ENCODE results near the gene ABLIM2. TPM values are rescaled to one million over a fixed set of nuclear protein-coding genes. Genes with fewer than 3 reads are reported as not detected.

Gene ABLIM2
- polyA plus RNA-seq, 4 donors, result 1.1 to 12.7 (median 4.4) TPM

DNA sequence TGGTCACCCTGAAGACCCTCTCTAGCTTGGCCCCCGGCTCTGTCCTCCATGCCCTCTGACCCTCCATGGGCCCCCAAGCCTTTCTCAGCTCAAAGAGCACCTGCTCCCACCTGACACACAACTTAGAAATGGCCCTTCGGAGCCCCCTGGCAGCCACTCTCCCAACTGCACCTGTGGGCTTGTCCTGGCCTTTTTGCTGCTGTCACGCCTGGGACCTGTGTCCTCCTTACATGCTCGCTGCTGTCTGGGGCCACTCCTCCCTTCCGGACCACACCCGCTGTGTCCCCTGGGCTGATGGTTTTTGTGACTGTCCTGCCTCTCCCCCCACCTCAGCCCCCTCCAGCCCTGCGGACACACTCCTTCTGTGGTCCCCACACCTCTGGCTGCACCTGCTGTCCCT lies 112.7 kb downstream of the ABLIM2 start:
- 86 to 94% (median 86%) methylated on average over 7 of the region's 7 CpGs for WGBS, 3 donors

DNA sequence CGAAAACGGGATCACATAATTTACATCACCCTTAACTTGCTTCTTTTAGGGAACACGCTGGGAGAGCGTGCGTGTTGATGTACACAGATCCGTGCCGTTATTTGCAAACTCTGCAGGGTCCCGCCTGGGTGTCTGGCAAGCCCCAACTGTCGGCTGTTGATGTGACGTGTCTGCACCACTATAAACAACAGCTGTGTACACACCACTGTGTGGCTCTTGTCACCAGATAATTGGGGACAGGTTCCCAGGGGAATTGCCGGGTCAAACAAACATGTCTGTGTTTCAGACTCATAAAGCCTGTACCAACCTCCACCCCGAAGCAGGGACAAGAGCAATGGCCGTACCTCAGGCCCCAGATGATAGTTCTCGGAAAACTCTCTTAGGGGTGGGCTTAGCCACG lies 113.9 kb downstream of the ABLIM2 start:
- 15 to 30% (median 24%) methylated on average over 15 of the region's 15 CpGs for WGBS, 3 donors
- Histone ChIP-seq H3K36me3 (ENCODE audit: control insufficient read depth in 3 of 3, insufficient read depth in 2 of 3, low read depth in 1 of 3, low read length in 3 of 3) (no peaks in the 10 kb centered on the region), H3K27me3 (ENCODE audit: control insufficient read depth in 3 of 3, insufficient read depth in 3 of 3, low read length in 3 of 3) (peaks cover 0 to 5% (median 0%) of the 10 kb centered on the region in 3 donors), H3K4me3 (ENCODE audit: low read depth in 1 of 3, low read length in 3 of 3) (no peak overlapping the region), H3K27ac (ENCODE audit: low read depth in 1 of 3, low read length in 2 of 3) (no peak overlapping the region), H3K4me1 (ENCODE audit: control insufficient read depth in 3 of 3, insufficient read depth in 2 of 3, low read depth in 1 of 3, low read length in 2 of 3) (no peaks in the 10 kb centered on the region), H3K9me3 (ENCODE audit: control insufficient read depth in 2 of 2, insufficient read depth in 1 of 2, low read depth in 1 of 2, low read length in 1 of 2) (no peaks in the 10 kb centered on the region)
- FAIRE-seq, result no peak
- peak; percentile 10 to 30 for DNase-seq

More for the DNA sequence above, 112.7 kb downstream of the ABLIM2 start:
- Histone ChIP-seq H3K27ac (ENCODE audit: low read depth in 1 of 3, low read length in 2 of 3) (no peak overlapping the region), H3K4me3 (ENCODE audit: low read depth in 1 of 3, low read length in 3 of 3) (no peak overlapping the region), H3K27me3 (ENCODE audit: control insufficient read depth in 3 of 3, insufficient read depth in 3 of 3, low read length in 3 of 3) (peaks cover 0 to 5% (median 0%) of the 10 kb centered on the region in 3 donors), H3K4me1 (ENCODE audit: control insufficient read depth in 3 of 3, insufficient read depth in 2 of 3, low read depth in 1 of 3, low read length in 2 of 3) (peaks cover 0 to 1% (median 0%) of the 10 kb centered on the region in 3 donors), H3K36me3 (ENCODE audit: control insufficient read depth in 3 of 3, insufficient read depth in 2 of 3, low read depth in 1 of 3, low read length in 3 of 3) (no peaks in the 10 kb centered on the region), H3K9me3 (ENCODE audit: control insufficient read depth in 2 of 2, insufficient read depth in 1 of 2, low read depth in 1 of 2, low read length in 1 of 2) (no peaks in the 10 kb centered on the region)
- no peak for DNase-seq
- FAIRE-seq, result no peak

DNA sequence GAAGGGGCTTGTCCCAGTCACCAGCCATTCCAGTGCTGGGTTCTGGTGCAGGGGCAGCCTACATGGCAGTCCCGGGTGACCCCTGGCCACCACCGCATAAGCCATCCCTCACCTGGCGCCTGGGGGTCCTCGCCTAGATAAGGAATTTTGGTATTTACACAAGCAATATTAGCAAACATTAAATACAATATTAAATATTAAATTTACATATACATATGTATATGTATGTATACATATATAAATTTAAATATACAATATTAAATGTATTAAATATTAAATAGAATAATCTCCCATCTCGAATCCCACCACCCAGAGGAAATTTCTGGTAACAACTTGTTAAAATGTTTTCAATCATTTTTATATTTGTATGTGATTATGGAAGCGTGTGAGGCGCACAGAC lies 114.4 kb downstream of the ABLIM2 start:
- FAIRE-seq, result no peak

DNA sequence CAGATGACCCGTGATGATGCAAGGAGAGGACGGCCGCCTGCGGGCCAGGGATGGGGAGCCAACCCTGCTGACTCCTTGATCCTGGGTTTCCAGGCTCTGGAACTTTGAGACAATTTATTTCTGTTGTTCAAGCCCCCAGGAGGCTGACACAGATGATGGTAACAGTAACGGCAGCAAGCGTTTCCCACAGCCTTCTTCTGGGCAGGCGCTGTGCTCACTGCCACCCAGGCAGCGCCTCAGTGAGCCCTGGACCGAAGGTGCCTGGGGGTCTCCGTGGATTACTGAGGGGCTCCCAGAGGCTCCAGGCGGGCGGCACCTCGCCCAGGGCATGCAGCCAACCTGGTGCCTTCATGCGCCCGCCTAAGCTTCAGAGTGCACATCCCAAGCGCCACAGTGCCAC lies 115.0 kb downstream of the ABLIM2 start:
- FAIRE-seq, result no peak

More for the DNA sequence above, 114.4 kb downstream of the ABLIM2 start:
- 78 to 83% (median 78%) methylated on average over 7 of the region's 7 CpGs for WGBS, 3 donors
- Histone ChIP-seq H3K9me3 (ENCODE audit: control insufficient read depth in 2 of 2, insufficient read depth in 1 of 2, low read depth in 1 of 2, low read length in 1 of 2) (no peaks in the 10 kb centered on the region), H3K36me3 (ENCODE audit: control insufficient read depth in 3 of 3, insufficient read depth in 2 of 3, low read depth in 1 of 3, low read length in 3 of 3) (no peaks in the 10 kb centered on the region), H3K27ac (ENCODE audit: low read depth in 1 of 3, low read length in 2 of 3) (no peak overlapping the region), H3K4me3 (ENCODE audit: low read depth in 1 of 3, low read length in 3 of 3) (no peak overlapping the region), H3K4me1 (ENCODE audit: control insufficient read depth in 3 of 3, insufficient read depth in 2 of 3, low read depth in 1 of 3, low read length in 2 of 3) (no peaks in the 10 kb centered on the region), H3K27me3 (ENCODE audit: control insufficient read depth in 3 of 3, insufficient read depth in 3 of 3, low read length in 3 of 3) (peaks cover 0 to 5% (median 0%) of the 10 kb centered on the region in 3 donors)
- DNase-seq, result no peak

DNA sequence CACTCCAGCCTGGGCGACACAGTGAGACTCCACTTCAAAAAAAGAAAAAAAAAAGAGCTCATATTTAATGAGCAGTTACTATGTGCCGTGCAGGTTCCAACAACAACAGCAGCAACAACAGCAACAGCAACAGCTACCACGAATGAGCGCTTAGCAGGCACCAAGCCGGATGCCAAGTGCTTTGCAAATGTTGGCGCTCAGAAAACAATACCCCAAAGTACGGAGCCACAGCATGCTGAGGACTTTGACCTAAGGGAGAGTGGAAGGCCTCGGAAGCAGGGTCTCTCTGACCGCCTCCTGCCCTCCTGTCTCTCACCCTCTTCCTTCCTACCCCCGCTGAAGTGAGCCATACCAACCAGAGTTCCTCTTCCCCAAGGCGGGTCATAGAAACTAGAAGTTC lies 116.7 kb downstream of the ABLIM2 start:
- WGBS, 3 donors, result 73 to 88% (median 83%) methylated on average over 11 of the region's 11 CpGs
- no peaks in the 10 kb centered on the region for H3K4me1 ChIP-seq (ENCODE audit: control insufficient read depth in 3 of 3, insufficient read depth in 2 of 3, low read depth in 1 of 3, low read length in 2 of 3)
- no peak for DNase-seq
- no peaks in the 10 kb centered on the region for H3K36me3 ChIP-seq (ENCODE audit: control insufficient read depth in 3 of 3, insufficient read depth in 2 of 3, low read depth in 1 of 3, low read length in 3 of 3)
- no peak overlapping the region for H3K4me3 ChIP-seq (ENCODE audit: low read depth in 1 of 3, low read length in 3 of 3)
- peaks cover 0 to 7% (median 0%) of the 10 kb centered on the region in 3 donors for H3K27me3 ChIP-seq (ENCODE audit: control insufficient read depth in 3 of 3, insufficient read depth in 3 of 3, low read length in 3 of 3)
- no peak overlapping the region for H3K27ac ChIP-seq (ENCODE audit: low read depth in 1 of 3, low read length in 2 of 3)
- no peak for FAIRE-seq
- H3K9me3 ChIP-seq (ENCODE audit: control insufficient read depth in 2 of 2, insufficient read depth in 1 of 2, low read depth in 1 of 2, low read length in 1 of 2), result no peaks in the 10 kb centered on the region

More for the DNA sequence above, 115.0 kb downstream of the ABLIM2 start:
- H3K4me1 ChIP-seq (ENCODE audit: control insufficient read depth in 3 of 3, insufficient read depth in 2 of 3, low read depth in 1 of 3, low read length in 2 of 3), result no peaks in the 10 kb centered on the region
- no peaks in the 10 kb centered on the region for H3K9me3 ChIP-seq (ENCODE audit: control insufficient read depth in 2 of 2, insufficient read depth in 1 of 2, low read depth in 1 of 2, low read length in 1 of 2)
- no peak for DNase-seq
- H3K27ac ChIP-seq (ENCODE audit: low read depth in 1 of 3, low read length in 2 of 3), result no peak overlapping the region
- H3K27me3 ChIP-seq (ENCODE audit: control insufficient read depth in 3 of 3, insufficient read depth in 3 of 3, low read length in 3 of 3), result peaks cover 0 to 5% (median 0%) of the 10 kb centered on the region in 3 donors
- no peaks in the 10 kb centered on the region for H3K36me3 ChIP-seq (ENCODE audit: control insufficient read depth in 3 of 3, insufficient read depth in 2 of 3, low read depth in 1 of 3, low read length in 3 of 3)
- H3K4me3 ChIP-seq (ENCODE audit: low read depth in 1 of 3, low read length in 3 of 3), result no peak overlapping the region
- WGBS, 3 donors, result 86 to 94% (median 91%) methylated on average over 16 of the region's 16 CpGs

DNA sequence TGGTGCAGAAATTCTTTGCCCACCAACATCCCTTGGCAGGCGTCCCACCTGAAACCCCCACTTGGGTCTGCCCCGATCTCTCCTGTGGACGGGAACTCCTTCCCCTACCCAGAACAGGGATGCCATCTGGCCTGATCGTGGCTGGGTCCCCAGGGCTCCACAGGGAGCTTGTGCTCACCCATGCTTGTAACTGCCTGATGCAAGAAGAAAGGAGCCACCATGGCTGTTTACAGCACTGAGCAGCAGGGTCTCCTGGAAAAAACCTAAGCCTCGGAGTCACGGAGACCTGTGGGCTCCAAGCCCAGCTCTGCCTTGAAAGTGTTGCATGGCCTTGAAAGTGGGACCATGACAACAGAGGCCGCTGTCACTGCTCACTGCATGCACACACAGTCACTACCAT lies 117.4 kb downstream of the ABLIM2 start:
- no peaks in the 10 kb centered on the region for H3K4me1 ChIP-seq (ENCODE audit: control insufficient read depth in 3 of 3, insufficient read depth in 2 of 3, low read depth in 1 of 3, low read length in 2 of 3)
- FAIRE-seq (no peak), DNase-seq (no peak)
- no peaks in the 10 kb centered on the region for H3K36me3 ChIP-seq (ENCODE audit: control insufficient read depth in 3 of 3, insufficient read depth in 2 of 3, low read depth in 1 of 3, low read length in 3 of 3)
- no peaks in the 10 kb centered on the region for H3K9me3 ChIP-seq (ENCODE audit: control insufficient read depth in 2 of 2, insufficient read depth in 1 of 2, low read depth in 1 of 2, low read length in 1 of 2)
- no peak overlapping the region for H3K27ac ChIP-seq (ENCODE audit: low read depth in 1 of 3, low read length in 2 of 3)
- H3K27me3 ChIP-seq (ENCODE audit: control insufficient read depth in 3 of 3, insufficient read depth in 3 of 3, low read length in 3 of 3), result peaks cover 0 to 7% (median 0%) of the 10 kb centered on the region in 3 donors
- WGBS, 3 donors, result 89 to 94% (median 93%) methylated on average over 7 of the region's 7 CpGs
- H3K4me3 ChIP-seq (ENCODE audit: low read depth in 1 of 3, low read length in 3 of 3), result no peak overlapping the region

DNA sequence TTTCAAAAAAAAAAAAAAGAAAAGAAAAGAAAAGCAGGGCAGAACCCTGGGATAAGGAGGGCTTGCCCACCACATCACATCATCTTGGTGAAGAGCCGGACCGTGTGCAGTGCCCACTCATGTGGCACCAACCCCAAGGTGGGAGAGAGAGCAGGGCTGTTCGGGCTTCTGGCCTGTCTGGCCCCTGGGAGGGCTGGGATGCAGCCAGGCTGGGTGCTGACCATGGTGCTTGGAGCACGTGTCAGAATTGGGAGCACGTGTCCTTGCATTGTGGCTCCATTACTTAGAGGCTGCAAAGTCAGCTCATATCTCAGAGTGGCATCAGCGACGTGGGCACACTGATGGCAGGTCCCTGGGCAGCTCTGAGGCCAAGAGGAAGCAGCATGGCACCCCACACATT lies 118.0 kb downstream of the ABLIM2 start:
- Histone ChIP-seq H3K27me3 (ENCODE audit: control insufficient read depth in 3 of 3, insufficient read depth in 3 of 3, low read length in 3 of 3) (peaks cover 0 to 2% (median 0%) of the 10 kb centered on the region in 3 donors), H3K36me3 (ENCODE audit: control insufficient read depth in 3 of 3, insufficient read depth in 2 of 3, low read depth in 1 of 3, low read length in 3 of 3) (no peaks in the 10 kb centered on the region), H3K4me1 (ENCODE audit: control insufficient read depth in 3 of 3, insufficient read depth in 2 of 3, low read depth in 1 of 3, low read length in 2 of 3) (no peaks in the 10 kb centered on the region), H3K9me3 (ENCODE audit: control insufficient read depth in 2 of 2, insufficient read depth in 1 of 2, low read depth in 1 of 2, low read length in 1 of 2) (no peaks in the 10 kb centered on the region), H3K4me3 (ENCODE audit: low read depth in 1 of 3, low read length in 3 of 3) (no peak overlapping the region), H3K27ac (ENCODE audit: low read depth in 1 of 3, low read length in 2 of 3) (no peak overlapping the region)
- FAIRE-seq (no peak), DNase-seq (no peak)
- WGBS, 3 donors, result 77 to 86% (median 79%) methylated on average over 7 of the region's 7 CpGs

DNA sequence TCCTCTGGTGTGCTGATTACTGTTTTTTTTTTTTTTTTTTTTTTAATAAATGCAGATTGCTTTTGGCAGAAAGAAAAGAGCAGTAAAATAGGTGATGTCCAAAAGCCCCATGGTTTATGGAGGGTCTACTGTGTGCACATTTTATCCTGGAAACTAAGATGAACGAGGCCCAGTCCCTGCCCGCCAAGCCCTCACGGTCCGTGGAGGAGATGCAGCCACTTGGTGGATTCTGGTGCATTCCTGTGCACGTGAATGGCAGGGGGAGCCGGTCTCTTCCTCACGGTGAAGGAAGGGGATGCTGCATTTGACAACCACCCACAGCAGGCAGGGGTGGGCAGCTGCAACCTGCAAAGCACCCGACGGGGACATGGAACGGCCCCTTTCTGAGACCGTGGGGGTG lies 118.8 kb downstream of the ABLIM2 start:
- DNase-seq (no peak), FAIRE-seq (no peak)
- Histone ChIP-seq H3K4me3 (ENCODE audit: low read depth in 1 of 3, low read length in 3 of 3) (no peak overlapping the region), H3K27ac (ENCODE audit: low read depth in 1 of 3, low read length in 2 of 3) (no peak overlapping the region), H3K4me1 (ENCODE audit: control insufficient read depth in 3 of 3, insufficient read depth in 2 of 3, low read depth in 1 of 3, low read length in 2 of 3) (no peaks in the 10 kb centered on the region), H3K9me3 (ENCODE audit: control insufficient read depth in 2 of 2, insufficient read depth in 1 of 2, low read depth in 1 of 2, low read length in 1 of 2) (no peaks in the 10 kb centered on the region), H3K36me3 (ENCODE audit: control insufficient read depth in 3 of 3, insufficient read depth in 2 of 3, low read depth in 1 of 3, low read length in 3 of 3) (no peaks in the 10 kb centered on the region), H3K27me3 (ENCODE audit: control insufficient read depth in 3 of 3, insufficient read depth in 3 of 3, low read length in 3 of 3) (peaks cover 0 to 2% (median 0%) of the 10 kb centered on the region in 3 donors)
- 84 to 94% (median 87%) methylated on average over 11 of the region's 11 CpGs for WGBS, 3 donors

DNA sequence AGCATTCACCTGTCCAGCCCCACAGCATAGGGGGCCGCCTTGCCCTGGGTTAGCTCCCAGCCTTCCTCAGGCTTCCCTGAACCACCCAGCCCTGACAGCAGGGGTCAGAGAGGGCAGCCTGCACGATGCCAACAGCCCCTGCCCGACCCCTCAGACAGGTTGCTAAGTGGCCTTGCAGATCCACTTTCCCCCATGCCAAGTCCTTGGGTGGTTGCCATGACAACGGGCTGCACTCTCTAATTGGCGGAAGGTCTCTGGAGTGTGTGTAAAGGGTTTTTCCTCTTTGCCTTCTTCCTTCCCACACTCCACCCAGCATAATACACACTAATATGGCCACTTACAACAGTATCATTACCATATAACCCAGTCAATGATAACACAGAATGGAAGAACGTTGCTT lies 119.3 kb downstream of the ABLIM2 start:
- WGBS, 3 donors, result 28 to 57% (median 43%) methylated on average over 6 of the region's 6 CpGs
- no peak for FAIRE-seq

More for the DNA sequence above, 119.3 kb downstream of the ABLIM2 start:
- no peaks in the 10 kb centered on the region for H3K4me1 ChIP-seq (ENCODE audit: control insufficient read depth in 3 of 3, insufficient read depth in 2 of 3, low read depth in 1 of 3, low read length in 2 of 3)
- peak in 1 of 2 donors; percentile 11 for DNase-seq
- H3K36me3 ChIP-seq (ENCODE audit: control insufficient read depth in 3 of 3, insufficient read depth in 2 of 3, low read depth in 1 of 3, low read length in 3 of 3), result no peaks in the 10 kb centered on the region
- H3K27me3 ChIP-seq (ENCODE audit: control insufficient read depth in 3 of 3, insufficient read depth in 3 of 3, low read length in 3 of 3), result peaks cover 0 to 2% (median 0%) of the 10 kb centered on the region in 3 donors
- no peak overlapping the region for H3K4me3 ChIP-seq (ENCODE audit: low read depth in 1 of 3, low read length in 3 of 3)
- no peaks in the 10 kb centered on the region for H3K9me3 ChIP-seq (ENCODE audit: control insufficient read depth in 2 of 2, insufficient read depth in 1 of 2, low read depth in 1 of 2, low read length in 1 of 2)
- H3K27ac ChIP-seq (ENCODE audit: low read depth in 1 of 3, low read length in 2 of 3), result no peak overlapping the region

All from small intestine (tissue), 7 donors.